ENCODE data around the gene CRTC2. TPM values are rescaled to one million over a fixed set of nuclear protein-coding genes. Genes with fewer than 3 reads are reported as not detected.

CRTC2 gene, protein sequence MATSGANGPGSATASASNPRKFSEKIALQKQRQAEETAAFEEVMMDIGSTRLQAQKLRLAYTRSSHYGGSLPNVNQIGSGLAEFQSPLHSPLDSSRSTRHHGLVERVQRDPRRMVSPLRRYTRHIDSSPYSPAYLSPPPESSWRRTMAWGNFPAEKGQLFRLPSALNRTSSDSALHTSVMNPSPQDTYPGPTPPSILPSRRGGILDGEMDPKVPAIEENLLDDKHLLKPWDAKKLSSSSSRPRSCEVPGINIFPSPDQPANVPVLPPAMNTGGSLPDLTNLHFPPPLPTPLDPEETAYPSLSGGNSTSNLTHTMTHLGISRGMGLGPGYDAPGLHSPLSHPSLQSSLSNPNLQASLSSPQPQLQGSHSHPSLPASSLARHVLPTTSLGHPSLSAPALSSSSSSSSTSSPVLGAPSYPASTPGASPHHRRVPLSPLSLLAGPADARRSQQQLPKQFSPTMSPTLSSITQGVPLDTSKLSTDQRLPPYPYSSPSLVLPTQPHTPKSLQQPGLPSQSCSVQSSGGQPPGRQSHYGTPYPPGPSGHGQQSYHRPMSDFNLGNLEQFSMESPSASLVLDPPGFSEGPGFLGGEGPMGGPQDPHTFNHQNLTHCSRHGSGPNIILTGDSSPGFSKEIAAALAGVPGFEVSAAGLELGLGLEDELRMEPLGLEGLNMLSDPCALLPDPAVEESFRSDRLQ
- total RNA-seq: 2.4 and 8.2 TPM in 2 replicates

DNA sequence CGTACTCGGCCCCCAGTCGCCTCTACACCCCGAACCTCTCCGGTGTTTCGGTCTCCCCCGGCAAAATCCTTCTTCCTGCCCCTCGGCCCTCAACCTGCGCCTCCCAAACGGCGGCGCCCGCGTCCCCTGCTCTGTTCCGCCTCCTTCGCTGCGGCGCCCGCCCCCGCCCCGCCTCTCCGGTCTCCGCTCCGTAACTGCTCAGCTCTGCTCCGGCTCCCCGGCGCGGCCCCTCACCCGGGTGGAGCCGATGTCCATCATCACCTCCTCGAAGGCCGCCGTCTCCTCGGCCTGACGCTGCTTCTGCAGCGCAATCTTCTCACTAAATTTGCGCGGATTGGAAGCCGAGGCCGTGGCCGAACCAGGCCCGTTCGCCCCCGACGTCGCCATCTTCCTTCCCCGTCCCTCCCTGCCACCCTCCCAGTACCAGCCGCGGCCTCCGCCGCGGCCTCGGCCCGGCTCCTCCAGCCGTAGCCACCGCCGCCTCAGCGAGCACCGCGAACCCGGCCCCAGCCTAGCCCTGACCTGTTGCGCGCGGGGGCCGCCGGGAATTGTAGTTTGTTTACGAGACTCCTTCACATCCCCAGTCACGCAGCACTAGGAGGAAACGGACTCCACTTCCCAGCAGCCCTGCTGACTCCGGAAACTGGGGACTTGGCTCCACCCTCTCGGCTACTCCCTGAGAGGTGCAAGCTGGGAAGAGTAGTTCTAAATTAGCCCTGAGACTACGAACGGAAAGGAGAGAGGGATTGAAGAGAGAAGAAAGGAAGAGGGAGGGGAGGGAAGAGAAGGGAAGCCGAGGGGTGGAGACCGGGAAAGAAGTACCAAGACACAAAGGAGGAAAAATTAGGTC, at the start of gene CRTC2:
CRTC2 (minus strand) TSS at position 502 of the 850 bp plus-strand sequence; CDS start at position 387, 115 bp downstream.

GRCh38 chr1:153990468-153991150, 32.2 kb upstream of the CRTC2 start, which contains the start of gene RPS27:
RPS27 (plus strand) TSS chr1:153990762; CDS start chr1:153990797, 35 bp downstream.

GRCh38 chr1:153985941-153986761, 27.7 kb upstream of the CRTC2 start, which contains the start of gene RAB13:
RAB13 (minus strand) TSS chr1:153986339; CDS start chr1:153986236, 103 bp downstream.

DNA sequence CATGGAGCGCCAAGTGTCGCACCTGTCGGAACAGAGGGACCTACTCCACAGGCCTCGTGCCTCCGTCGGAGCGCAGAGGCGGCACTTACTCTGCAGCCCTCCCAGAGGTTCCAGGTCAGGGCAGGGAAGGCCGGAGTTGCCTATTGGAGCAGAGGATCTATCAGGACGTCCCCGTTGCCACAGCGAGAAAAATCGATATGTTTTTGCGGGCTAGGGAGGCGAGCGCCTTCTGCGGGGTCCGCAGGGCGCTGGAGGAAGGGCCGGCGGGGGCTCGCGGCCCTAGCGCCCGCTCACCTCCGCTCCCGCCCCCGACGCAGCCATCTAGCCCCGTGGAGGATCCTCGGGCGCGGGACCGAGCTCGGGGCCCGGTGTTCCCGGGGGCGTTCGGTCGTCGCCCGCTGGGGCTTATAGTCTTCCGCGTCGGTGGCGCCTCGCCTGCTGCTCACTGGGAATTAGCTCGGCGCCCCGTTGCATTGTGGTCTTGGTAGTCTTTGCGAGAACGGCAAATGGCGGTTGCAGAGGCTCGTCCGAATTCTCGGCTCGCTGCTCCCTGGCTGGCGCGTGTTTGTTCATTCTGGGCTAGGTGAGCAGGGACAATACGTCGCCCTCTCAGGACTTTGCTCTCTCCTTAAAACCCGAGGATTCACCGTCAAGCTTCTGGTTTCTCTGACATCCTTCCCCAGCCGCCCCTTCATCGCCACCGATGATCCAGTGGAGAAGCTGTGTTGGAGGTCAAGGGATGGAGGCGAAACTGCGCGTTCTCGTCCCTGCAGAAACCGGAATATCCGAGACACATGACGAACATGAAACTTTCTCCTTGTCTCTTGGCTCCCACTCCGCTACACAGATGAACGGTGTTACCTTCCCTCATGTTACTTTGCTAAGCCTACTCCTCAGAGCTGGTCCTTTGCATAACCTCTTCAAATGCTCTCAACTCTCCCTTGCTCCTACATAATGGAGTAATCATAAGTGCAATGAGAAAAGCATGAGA, 19.1 kb upstream of the CRTC2 start, which contains the start of gene JTB:
JTB (minus strand) TSS at position 425 of the 991 bp plus-strand sequence; CDS start at position 3, 422 bp downstream.

DNA sequence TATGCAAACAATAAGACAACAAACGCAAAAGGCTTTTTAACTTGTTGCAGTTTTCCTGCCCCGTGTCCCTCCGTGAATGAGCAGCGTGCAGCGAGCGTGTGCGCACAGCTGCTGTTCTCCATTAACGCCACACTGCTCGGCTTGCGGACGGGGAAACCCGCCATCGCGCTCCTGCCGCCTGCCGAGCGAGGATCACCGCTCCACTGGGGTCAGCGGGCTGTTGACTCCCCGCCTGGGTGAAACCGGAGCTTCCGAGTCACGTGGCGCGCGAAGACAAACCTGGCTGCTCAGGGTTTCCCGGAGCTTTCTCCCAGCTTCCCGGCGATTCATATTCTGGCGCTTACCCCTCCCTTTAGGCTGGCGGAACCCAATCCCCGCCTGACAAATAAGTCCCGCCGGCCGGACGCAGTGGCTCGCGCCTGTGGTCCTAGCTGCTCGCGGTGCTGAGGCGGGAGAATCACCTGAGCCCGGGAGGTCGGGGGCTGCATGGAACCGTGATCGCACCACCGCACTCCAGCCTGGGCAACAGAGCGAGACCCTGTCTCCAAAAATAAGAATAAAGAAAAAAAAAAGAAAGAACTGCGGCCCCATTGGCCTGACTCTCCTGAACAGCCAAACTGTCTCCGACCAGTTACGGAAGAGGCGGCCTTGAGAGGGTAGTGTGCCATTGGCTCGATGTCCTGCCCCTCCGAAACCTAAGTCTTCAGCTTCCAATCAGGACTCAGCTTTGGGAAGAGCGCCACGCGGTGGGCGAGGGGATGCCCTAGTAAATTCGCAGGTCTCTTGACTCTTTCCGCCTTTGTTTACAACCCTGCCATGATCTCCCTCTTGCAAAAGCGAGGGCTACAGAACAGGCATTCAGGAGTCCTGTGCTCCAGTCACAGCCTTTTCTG, 8.9 kb upstream of the CRTC2 start, which contains the start of gene CREB3L4:
CREB3L4 (plus strand) TSS at position 796 of the 893 bp plus-strand sequence. CDS start 624 bp downstream, outside the sequence.

GRCh38 chr1:153963030-153963849, 4.8 kb upstream of the CRTC2 start, which contains the start of gene SLC39A1:
SLC39A1 (minus strand) TSS chr1:153963537; CDS start chr1:153962715, 822 bp downstream.

GRCh38 chr1:153946622-153947241, 11.7 kb downstream of the CRTC2 start, which contains the start of gene DENND4B:
DENND4B (minus strand) TSS chr1:153946718; CDS start chr1:153944374, 2,344 bp downstream.

GRCh38 chr1:153922972-153923925, 35.2 kb downstream of the CRTC2 start, which contains the start of gene GATAD2B:
GATAD2B (minus strand) TSS chr1:153922972; CDS start chr1:153828347, 94,625 bp downstream.

Other genes starting within 250 kb of the CRTC2 start
- 16.4 and 37.2 TPM in 2 replicates for gene INTS3, start 230.6 kb downstream of the CRTC2 start, total RNA-seq
- gene SLC27A3, start 183.2 kb downstream of the CRTC2 start, total RNA-seq: 2.1 and 7.6 TPM in 2 replicates
- gene GATAD2B, start 35.6 kb downstream of the CRTC2 start, total RNA-seq: 3.1 and 8.0 TPM in 2 replicates
- 12.0 and 23.1 TPM in 2 replicates for gene DENND4B, start 11.9 kb downstream of the CRTC2 start, total RNA-seq
- 104 and 119 TPM in 2 replicates for gene SLC39A1, start 4.9 kb upstream of the CRTC2 start, total RNA-seq
- 7.7 and 8.9 TPM in 2 replicates for gene CREB3L4, start 9.3 kb upstream of the CRTC2 start, total RNA-seq
- gene JTB, start 19.1 kb upstream of the CRTC2 start, total RNA-seq: 131 and 224 TPM in 2 replicates
- 38.6 and 60.8 TPM in 2 replicates for gene RAB13, start 27.7 kb upstream of the CRTC2 start, total RNA-seq
- 1,004 and 1,747 TPM in 2 replicates for gene RPS27, start 32.1 kb upstream of the CRTC2 start, total RNA-seq
- gene NUP210L, start 196.5 kb upstream of the CRTC2 start, total RNA-seq: under 0.01 TPM in 2 replicates
- 166 and 392 TPM in 2 replicates for gene TPM3, start 233.5 kb upstream of the CRTC2 start, total RNA-seq
- not detected in 2 replicates for gene CFAP141, start 247.7 kb upstream of the CRTC2 start, total RNA-seq

Data from nasal cavity respiratory epithelium epithelial cell of viscerocranial mucosa (primary cell).